PFSK-1 (cell line): ENCODE measurements around the gene ELMO1.

ENCODE experiments used
- FOXP2 ChIP-seq: optimal IDR thresholded peaks from 2 replicates; pipeline ENCODE3; 2011; ENCODE audit warnings: borderline replicate concordance, control low read depth, inconsistent platforms; ENCODE audit not compliant: insufficient read depth; ENCODE audit errors: extremely low read length, extremely low read depth
- POLR2AphosphoS5 ChIP-seq: IDR thresholded peaks from 2 replicates; pipeline ENCODE4 v1.6.1; 2012; ENCODE audit warnings: low read depth, mild to moderate bottlenecking, control low read depth, low read length, moderate library complexity
- SIN3A ChIP-seq: IDR thresholded peaks from 2 replicates; pipeline ENCODE4 v1.6.1; 2012; ENCODE audit warnings: mild to moderate bottlenecking, low read length, moderate library complexity, borderline replicate concordance; ENCODE audit not compliant: insufficient read depth
- TAF1 ChIP-seq: IDR thresholded peaks from 2 replicates; pipeline ENCODE4 v1.6.1; 2012; ENCODE audit warnings: low read length, control low read depth, borderline replicate concordance; ENCODE audit not compliant: insufficient read depth
- TF ChIP-seq, protein P1 (sequence below), 2 experiments: IDR thresholded peaks; 2 replicates each; pipeline versions ENCODE4 v1.6.1 to v1.8.0; 2011 to 2012; ENCODE audit warnings: low read depth in 2 of 2, low read length in 2 of 2, control low read depth in 1 of 2, inconsistent platforms in 1 of 2, mild to moderate bottlenecking in 1 of 2, moderate library complexity in 1 of 2; ENCODE audit not compliant: insufficient read depth in 1 of 2

DNA sequence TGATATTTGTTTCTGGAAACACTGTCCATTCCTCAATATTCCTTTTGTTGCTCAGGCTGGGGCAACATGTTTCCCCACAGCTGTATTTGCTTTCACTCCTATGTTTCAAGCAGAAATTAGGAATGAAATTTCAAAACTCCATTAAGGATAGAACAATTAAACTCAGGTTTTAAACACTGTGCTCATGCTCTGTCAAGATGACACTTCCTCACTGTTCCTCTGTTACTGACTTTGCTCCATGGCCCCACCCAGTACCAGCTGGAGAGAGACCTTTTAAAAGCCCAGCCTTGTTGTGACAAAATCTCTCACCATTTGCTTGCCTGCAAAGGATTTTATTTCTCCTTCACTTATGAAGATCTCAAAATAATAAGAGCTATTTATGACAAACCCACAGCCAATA, 197.4 kb downstream of the ELMO1 start:
- TF ChIP-seq, protein P1, sequence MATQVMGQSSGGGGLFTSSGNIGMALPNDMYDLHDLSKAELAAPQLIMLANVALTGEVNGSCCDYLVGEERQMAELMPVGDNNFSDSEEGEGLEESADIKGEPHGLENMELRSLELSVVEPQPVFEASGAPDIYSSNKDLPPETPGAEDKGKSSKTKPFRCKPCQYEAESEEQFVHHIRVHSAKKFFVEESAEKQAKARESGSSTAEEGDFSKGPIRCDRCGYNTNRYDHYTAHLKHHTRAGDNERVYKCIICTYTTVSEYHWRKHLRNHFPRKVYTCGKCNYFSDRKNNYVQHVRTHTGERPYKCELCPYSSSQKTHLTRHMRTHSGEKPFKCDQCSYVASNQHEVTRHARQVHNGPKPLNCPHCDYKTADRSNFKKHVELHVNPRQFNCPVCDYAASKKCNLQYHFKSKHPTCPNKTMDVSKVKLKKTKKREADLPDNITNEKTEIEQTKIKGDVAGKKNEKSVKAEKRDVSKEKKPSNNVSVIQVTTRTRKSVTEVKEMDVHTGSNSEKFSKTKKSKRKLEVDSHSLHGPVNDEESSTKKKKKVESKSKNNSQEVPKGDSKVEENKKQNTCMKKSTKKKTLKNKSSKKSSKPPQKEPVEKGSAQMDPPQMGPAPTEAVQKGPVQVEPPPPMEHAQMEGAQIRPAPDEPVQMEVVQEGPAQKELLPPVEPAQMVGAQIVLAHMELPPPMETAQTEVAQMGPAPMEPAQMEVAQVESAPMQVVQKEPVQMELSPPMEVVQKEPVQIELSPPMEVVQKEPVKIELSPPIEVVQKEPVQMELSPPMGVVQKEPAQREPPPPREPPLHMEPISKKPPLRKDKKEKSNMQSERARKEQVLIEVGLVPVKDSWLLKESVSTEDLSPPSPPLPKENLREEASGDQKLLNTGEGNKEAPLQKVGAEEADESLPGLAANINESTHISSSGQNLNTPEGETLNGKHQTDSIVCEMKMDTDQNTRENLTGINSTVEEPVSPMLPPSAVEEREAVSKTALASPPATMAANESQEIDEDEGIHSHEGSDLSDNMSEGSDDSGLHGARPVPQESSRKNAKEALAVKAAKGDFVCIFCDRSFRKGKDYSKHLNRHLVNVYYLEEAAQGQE (IDR thresholded peaks at IDR 0.05; ENCODE audit: insufficient read depth in 1 of 2, low read depth in 2 of 2, low read length in 2 of 2), result no peak
- TF ChIP-seq TAF1, result no peak
- TF ChIP-seq POLR2AphosphoS5, result no peak
- no peak for TF ChIP-seq SIN3A
- no peak for TF ChIP-seq FOXP2
